ENCODE results near the gene TERT. TPM values are rescaled to one million over a fixed set of nuclear protein-coding genes. Genes with fewer than 3 reads are reported as not detected.

TERT gene
- total RNA-seq, 2 donors from 2014 or later: 3.6 TPM; not detected in 1

DNA sequence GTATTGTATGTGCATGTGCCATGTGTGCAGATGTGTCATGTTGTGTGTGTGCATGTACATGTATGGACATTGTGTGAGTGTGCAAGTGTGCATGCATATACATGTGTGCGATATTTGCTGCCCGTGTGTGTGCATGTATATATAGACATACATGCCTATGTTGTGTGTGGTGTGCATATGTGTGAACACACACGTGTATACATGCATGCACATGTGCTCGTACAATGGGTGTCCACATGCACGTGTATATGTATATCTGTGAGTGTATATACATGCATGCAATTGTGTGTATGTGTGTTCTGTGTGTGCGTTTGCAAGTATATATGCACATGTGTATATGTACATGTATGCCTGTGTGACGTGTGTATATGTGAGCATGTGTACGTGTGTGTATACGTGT is 72.7 kb downstream of the TERT start:
- no peak for DNase-seq (ENCODE audit: low spot score)
- Histone ChIP-seq H3K27me3 (replicated peaks; ENCODE audit: insufficient read depth) (no peaks in the 10 kb centered on the region), H3K4me3 (no peak overlapping the region), H3K9me3 (no peaks in the 10 kb centered on the region), H3K36me3 (no peaks in the 10 kb centered on the region), H3K4me1 (replicated peaks) (no peaks in the 10 kb centered on the region), H3K27ac (no peak overlapping the region)
- WGBS: 92% methylated on average over 9 of the region's 9 CpGs
- intact Hi-C loops (cut with DNase I): no loop called here
- TF ChIP-seq POLR2A (IDR thresholded peaks at IDR 0.05) (no peak), POLR2AphosphoS5 (IDR thresholded peaks at IDR 0.05) (no peak)
- TF ChIP-seq, protein P1, sequence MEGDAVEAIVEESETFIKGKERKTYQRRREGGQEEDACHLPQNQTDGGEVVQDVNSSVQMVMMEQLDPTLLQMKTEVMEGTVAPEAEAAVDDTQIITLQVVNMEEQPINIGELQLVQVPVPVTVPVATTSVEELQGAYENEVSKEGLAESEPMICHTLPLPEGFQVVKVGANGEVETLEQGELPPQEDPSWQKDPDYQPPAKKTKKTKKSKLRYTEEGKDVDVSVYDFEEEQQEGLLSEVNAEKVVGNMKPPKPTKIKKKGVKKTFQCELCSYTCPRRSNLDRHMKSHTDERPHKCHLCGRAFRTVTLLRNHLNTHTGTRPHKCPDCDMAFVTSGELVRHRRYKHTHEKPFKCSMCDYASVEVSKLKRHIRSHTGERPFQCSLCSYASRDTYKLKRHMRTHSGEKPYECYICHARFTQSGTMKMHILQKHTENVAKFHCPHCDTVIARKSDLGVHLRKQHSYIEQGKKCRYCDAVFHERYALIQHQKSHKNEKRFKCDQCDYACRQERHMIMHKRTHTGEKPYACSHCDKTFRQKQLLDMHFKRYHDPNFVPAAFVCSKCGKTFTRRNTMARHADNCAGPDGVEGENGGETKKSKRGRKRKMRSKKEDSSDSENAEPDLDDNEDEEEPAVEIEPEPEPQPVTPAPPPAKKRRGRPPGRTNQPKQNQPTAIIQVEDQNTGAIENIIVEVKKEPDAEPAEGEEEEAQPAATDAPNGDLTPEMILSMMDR (IDR thresholded peaks at IDR 0.05): no peak

- WGBS: 91% methylated on average over 8 of the region's 10 CpGs
- Histone ChIP-seq H3K4me1 (replicated peaks) (no peaks in the 10 kb centered on the region), H3K4me3 (no peak overlapping the region), H3K27ac (no peak overlapping the region), H3K27me3 (replicated peaks; ENCODE audit: insufficient read depth) (no peaks in the 10 kb centered on the region), H3K36me3 (no peaks in the 10 kb centered on the region), H3K9me3 (no peaks in the 10 kb centered on the region)
- TF ChIP-seq, protein P1 (IDR thresholded peaks at IDR 0.05): no peak
- TF ChIP-seq POLR2A (IDR thresholded peaks at IDR 0.05) (no peak), POLR2AphosphoS5 (IDR thresholded peaks at IDR 0.05) (no peak)
- intact Hi-C loops (cut with DNase I): no loop called here
- no peak for DNase-seq (ENCODE audit: low spot score)
Observed at GRCh38 chr5:1221721-1222120, 73.1 kb downstream of the TERT start.

GRCh38 chr5:1220831-1221230 is 74.0 kb downstream of the TERT start:
- DNase-seq (ENCODE audit: low spot score): no peak
- no peaks in the 10 kb centered on the region for H3K9me3 ChIP-seq
- intact Hi-C loops (cut with DNase I): no loop called here
- no peak overlapping the region for H3K27ac ChIP-seq
- no peaks in the 10 kb centered on the region for H3K27me3 ChIP-seq (replicated peaks; ENCODE audit: insufficient read depth)
- TF ChIP-seq, protein P1 (IDR thresholded peaks at IDR 0.05): no peak
- TF ChIP-seq POLR2AphosphoS5 (IDR thresholded peaks at IDR 0.05) (no peak), POLR2A (IDR thresholded peaks at IDR 0.05) (no peak)
- no peak overlapping the region for H3K4me3 ChIP-seq
- no peaks in the 10 kb centered on the region for H3K4me1 ChIP-seq (replicated peaks)
- WGBS: 87% methylated on average over 19 of the region's 19 CpGs
- no peaks in the 10 kb centered on the region for H3K36me3 ChIP-seq

- intact Hi-C loops (cut with DNase I): no loop called here
- Histone ChIP-seq H3K27ac (no peak overlapping the region), H3K36me3 (no peaks in the 10 kb centered on the region), H3K4me1 (replicated peaks) (no peaks in the 10 kb centered on the region), H3K4me3 (no peak overlapping the region), H3K9me3 (no peaks in the 10 kb centered on the region), H3K27me3 (replicated peaks; ENCODE audit: insufficient read depth) (no peaks in the 10 kb centered on the region)
- DNase-seq (ENCODE audit: low spot score): no peak
- 88% methylated on average over 9 of the region's 9 CpGs for WGBS
- TF ChIP-seq POLR2AphosphoS5 (IDR thresholded peaks at IDR 0.05) (no peak), POLR2A (IDR thresholded peaks at IDR 0.05) (no peak)
- TF ChIP-seq, protein P1 (IDR thresholded peaks at IDR 0.05): no peak
Observed at GRCh38 chr5:1220351-1220750, 74.5 kb downstream of the TERT start.

GRCh38 chr5:1219768-1220100 is 75.1 kb downstream of the TERT start:
- 82% methylated on average over 7 of the region's 11 CpGs for WGBS

More at GRCh38 chr5:1219768-1220100, 75.1 kb downstream of the TERT start:
- Histone ChIP-seq H3K4me3 (no peak overlapping the region), H3K36me3 (no peaks in the 10 kb centered on the region), H3K27ac (no peak overlapping the region), H3K27me3 (replicated peaks; ENCODE audit: insufficient read depth) (no peaks in the 10 kb centered on the region), H3K9me3 (no peaks in the 10 kb centered on the region), H3K4me1 (replicated peaks) (no peaks in the 10 kb centered on the region)
- no peak for DNase-seq (ENCODE audit: low spot score)
- TF ChIP-seq POLR2A (IDR thresholded peaks at IDR 0.05) (no peak), POLR2AphosphoS5 (IDR thresholded peaks at IDR 0.05) (no peak)
- TF ChIP-seq, protein P1 (IDR thresholded peaks at IDR 0.05): no peak
- intact Hi-C loops (cut with DNase I): no loop called here

Measured in prostate gland (tissue), 2 donors.